Cortex of kidney (tissue), 1 donor: ENCODE results near the gene ARHGEF10L.
"Not testable (repeated sequence)": the region's sequence is repeated elsewhere in the genome, so short reads cannot be mapped to it uniquely, and the experiment has no call there.

Experiments
- DNase-seq: peaks from one replicate; lab custom pipeline; 2025; lab: John Stamatoyannopoulos, UW

ARHGEF10L gene, protein sequence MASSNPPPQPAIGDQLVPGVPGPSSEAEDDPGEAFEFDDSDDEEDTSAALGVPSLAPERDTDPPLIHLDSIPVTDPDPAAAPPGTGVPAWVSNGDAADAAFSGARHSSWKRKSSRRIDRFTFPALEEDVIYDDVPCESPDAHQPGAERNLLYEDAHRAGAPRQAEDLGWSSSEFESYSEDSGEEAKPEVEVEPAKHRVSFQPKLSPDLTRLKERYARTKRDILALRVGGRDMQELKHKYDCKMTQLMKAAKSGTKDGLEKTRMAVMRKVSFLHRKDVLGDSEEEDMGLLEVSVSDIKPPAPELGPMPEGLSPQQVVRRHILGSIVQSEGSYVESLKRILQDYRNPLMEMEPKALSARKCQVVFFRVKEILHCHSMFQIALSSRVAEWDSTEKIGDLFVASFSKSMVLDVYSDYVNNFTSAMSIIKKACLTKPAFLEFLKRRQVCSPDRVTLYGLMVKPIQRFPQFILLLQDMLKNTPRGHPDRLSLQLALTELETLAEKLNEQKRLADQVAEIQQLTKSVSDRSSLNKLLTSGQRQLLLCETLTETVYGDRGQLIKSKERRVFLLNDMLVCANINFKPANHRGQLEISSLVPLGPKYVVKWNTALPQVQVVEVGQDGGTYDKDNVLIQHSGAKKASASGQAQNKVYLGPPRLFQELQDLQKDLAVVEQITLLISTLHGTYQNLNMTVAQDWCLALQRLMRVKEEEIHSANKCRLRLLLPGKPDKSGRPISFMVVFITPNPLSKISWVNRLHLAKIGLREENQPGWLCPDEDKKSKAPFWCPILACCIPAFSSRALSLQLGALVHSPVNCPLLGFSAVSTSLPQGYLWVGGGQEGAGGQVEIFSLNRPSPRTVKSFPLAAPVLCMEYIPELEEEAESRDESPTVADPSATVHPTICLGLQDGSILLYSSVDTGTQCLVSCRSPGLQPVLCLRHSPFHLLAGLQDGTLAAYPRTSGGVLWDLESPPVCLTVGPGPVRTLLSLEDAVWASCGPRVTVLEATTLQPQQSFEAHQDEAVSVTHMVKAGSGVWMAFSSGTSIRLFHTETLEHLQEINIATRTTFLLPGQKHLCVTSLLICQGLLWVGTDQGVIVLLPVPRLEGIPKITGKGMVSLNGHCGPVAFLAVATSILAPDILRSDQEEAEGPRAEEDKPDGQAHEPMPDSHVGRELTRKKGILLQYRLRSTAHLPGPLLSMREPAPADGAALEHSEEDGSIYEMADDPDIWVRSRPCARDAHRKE (N-terminal part only)

DNA sequence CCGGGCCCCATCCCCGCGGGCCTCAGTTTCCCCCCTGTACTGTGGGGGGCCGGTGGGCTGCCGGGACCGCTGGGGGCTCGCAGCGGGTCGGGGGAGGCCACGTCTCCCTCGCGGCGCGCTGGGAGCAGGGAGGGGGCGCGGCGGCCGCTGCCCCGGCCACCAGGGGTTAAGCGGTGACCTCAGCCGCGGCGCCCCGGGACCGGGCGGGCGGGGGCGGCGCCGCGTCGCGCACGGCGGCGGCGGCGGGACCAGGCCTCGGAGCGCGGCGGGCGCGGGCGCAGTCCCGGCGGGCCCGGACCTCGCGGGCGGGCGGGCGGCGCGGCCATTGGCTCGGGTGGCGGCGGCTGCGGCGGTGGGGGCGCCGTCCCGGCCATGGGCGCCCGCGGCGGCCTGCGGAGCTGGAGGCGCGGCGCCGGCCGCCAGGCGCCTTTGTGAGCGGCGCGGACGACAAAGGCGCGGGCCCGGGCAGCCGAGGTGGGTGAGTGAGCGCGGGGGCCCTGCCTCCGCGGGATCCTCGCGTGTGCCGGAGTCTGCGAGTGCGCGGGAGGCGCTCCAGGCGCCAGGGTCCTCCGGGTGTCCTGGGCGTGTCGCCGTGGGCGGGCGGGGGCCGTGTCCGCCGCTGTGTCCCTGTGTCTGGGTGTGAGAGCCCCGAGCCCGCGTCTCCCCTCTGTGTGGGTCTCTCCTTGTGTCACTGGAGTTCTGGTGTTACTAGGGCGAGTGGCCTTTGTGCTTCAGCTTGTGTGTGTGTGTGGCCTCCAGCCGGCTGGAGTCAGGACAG, at the start of gene ARHGEF10L:
TSS of gene ARHGEF10L (plus strand) at position 222 of the 778 bp plus-strand sequence. CDS start 40,898 bp downstream, outside the sequence.
- no peak for DNase-seq

DNA sequence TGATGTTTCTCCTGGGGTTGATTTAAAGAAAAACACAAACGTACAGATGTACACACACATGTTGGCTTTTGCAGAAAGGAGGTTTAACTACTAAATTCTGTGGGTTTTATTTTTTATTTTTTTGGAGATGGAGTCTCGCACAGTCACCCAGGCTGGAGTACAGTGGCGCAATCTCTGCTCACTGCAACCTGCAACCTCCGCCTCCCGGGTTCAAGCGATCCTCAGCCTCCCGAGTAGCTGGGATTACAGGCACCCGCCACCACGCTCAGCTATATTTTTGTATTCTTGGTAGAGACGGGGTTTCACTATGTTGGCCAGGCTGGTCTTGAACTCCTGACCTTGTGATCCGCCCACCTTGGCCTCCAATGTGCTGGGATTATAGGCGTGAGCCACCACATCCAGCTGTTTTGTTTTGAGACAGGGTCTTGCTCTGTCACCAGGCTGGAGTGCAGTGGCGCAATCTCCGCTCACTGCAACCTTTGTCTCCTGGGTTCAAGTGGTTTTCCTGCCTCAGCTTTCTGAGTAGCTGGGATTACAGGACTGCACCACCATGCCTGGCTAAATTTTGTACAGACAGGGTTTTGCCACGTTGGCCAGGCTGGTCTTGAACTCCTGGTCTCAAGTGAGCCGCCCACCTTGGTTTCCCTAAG, 49.6 kb upstream of the ARHGEF10L start:
- not testable (repeated sequence) for DNase-seq

DNA sequence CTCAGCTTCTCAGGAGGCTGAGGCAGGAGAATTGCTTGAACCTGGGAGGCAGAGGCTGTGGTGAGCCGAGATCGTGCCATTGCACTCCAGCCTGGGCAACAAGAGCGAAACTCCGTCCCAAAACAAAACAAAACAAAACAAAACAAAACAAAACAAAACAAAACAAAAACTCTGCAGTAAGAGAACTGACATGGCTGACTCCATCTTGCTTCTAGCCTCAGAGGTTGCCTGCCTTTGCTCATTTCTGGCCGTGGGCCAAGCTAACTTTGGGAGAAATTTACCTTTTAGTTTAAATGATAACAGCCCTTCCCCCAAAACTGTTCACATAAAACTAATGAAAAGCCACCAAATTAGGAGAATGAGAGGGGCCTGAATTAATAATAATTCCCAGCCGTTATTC, 48.8 kb upstream of the ARHGEF10L start:
- not testable (repeated sequence) for DNase-seq

DNA sequence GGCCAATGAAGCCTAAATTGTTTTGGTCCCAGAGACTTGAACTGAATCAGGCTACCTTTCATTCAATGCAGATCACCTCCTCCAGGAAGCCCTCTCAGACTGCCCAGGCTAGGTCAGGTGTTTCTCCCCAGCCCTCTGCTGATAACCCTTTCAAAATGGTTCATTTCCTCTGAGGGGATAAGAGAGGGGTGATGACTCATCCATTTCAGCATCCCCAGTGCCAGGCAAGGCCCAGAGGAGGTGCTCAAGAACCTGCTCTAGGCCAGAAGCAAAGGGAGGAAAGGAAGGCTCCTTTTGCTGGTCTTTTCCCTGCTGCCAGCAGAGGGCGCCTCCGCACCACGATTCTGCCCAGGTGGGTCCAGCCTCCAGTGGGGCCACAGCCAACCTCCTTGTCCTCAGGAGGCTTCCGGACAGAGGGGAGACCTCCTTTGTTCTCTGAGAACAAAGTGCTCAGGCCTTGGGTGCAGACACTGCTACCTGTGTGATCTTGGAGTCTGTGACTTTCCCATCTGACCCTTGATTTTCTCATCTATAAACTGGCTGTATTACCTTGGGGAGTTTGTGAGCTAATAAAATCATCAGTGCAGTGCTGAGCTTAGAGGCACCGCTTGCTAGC, 45.3 kb upstream of the ARHGEF10L start:
- DNase-seq = no peak

DNA sequence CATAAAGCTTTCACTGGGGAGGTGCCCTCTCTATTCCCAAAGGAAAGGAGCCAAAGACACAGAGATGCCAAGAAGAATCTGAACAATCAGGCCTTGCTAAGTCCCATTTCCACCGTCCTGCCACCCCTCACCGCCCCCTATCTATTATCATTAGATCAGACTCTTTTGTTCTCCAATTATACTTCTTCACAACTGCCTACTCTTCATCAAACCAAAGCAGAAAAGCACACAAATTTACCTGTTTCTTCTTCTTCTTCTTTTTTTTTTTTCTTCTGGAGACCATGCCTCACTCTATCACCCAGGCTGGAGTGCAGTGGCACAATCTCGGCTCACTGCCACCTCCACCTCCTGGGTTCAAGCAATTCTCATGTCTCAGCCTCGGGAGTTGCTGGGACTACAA, 43.1 kb upstream of the ARHGEF10L start:
- DNase-seq = no peak

DNA sequence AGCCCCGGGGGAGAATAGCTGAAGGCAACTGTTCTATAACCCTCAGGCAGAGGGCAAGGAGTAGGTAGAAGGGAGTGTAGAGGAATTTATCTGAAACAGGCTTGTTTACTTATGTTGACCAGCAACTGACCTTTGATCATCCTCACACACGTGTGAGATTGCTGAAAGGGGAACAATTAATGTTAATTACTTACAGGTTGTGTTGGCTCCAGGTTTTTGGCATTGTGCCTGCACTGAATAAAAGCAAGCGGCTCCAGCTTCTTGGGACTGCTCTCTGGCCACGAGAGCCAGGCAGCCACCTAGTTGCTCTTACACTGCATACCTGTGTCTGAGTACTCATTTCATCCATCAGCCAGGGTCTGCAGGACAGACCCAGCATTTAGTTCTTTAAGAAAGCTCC, 41.3 kb upstream of the ARHGEF10L start:
- no peak for DNase-seq

DNA sequence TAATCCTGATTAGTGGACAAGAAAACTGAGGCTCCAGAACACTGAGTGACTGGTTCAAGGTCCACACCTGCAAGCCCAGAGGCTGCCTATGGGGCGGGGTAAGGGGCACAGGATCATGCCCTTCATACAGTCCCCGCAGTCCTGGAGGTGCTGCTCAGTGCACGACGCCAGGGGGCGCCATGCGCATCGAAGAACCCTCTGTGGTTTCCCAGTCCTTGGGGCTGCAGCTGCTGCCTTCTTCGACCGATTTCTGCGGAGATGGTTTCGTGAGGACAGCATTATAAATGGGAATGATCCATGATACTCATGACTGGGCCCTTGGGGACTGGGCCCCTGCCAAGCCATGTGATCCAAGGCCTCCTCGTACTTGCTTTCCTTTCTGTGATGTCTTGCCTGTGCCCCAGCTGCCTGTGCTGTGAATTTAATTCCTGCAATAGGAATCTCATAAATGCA, 37.1 kb upstream of the ARHGEF10L start:
- no peak for DNase-seq

DNA sequence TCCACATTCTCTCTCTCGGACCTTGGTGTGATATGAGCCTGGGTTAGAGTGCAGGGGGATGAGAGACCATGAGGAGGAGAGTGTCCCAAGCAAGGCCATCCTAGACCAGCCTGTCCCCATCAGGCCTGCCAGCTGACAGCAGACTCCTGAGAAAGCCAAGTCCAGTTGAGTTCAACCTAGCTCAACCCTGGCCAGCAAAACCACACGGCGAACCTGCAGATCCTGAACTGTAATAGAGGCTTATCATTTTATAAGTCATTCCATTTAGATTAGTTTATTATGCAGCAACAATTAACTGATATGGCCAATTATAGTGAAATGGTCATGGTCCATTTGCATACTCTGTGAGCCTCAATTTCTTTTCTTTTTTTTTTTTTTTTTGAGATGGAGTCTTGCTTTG, 36.4 kb upstream of the ARHGEF10L start:
- DNase-seq = no peak

DNA sequence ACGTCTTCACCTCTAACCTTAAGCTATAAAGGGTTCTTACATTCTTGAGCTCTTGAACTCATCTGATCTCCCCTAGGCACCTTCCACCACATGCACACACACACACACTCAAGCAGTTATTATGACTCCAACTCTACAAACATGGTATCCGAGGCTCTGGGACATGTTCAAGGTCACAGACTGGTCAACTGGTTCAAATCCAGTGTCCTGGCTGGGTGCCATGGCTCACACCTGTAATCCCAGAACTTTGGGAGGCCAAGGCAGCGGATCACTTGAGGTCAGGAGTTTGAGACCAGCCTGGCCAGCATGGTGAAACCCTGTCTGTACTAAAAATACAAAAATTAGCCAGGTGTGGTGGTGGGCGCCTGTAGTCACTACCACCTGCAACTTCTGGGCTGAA, 32.3 kb upstream of the ARHGEF10L start:
- not testable (repeated sequence) for DNase-seq

DNA sequence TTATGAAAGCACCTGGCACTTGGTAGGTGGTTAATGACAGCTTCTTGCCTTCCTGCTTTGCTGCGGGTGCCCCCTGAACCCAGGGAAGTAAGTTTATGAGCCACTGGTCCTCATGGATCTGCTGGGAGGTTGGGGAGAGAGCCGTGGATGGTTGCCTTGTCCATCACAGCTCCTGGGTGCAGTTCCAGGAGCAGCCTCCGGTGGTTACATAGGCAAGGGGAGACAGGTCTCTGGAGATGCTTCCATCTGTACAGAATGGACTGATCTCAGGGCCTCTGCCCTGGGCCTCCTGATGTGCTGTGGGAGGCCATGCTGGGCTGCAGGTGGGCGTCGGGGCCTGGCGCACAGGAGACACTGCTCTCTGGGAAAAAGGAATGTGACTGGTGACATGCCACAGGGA, 31.6 kb upstream of the ARHGEF10L start:
- DNase-seq = no peak

DNA sequence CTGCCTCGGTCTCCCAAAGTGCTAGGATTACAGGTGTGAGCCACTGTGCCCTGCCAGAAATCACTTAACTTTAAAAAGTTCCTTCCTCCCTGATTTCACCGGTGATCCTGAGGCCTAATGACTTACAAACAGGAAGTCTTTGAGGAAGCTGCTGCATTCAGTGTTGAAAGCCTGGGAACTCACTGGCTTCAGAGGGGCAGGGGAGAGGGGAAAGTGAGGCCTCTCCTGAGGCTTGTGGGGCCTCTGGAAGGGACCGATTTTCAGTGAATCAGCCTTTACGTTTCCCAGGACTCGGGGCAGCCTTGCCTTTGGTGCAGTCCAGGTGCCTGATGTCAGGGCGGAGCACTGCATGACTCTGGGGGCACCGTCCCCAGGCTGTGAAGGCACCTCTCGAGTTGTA, 30.1 kb upstream of the ARHGEF10L start:
- DNase-seq = no peak

DNA sequence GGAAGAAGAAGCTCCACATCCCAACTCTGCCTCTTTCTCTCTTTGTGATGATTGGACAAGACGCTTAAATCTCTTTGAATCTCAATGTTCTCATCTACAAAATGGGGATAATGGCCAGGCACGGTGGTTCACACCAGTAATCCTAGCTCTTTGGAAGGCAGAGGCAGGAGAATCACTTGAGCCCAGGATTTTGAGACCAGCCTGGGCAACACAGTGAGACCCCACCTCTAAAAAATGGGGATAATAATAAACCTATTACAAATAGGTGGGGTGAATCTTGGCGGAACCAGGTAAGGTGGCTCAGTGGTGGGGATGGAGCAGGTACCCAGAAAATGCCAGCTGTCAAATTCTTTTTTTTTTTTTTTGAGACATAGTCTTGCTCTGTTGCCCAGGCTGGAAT, 29.4 kb upstream of the ARHGEF10L start:
- no peak for DNase-seq

DNA sequence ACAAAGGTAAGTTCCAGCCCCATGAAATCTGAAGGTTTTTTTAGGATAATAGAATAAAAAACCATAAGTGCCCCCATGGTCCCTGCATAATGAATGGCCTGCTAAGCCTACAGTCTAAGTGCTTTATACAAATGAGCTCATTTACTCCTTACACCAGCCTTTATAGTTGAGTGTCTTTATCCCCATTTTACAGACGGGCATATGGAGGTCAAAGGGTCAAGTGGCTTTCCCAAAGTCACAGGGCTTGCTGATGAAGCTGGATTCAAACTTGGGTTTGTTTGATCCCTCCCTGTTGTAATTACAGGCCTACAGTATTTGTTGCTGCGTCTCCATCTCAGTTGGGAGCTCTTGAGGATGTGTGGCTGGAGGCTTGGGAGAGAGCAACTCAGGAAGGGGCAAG, 28.3 kb upstream of the ARHGEF10L start:
- no peak for DNase-seq

DNA sequence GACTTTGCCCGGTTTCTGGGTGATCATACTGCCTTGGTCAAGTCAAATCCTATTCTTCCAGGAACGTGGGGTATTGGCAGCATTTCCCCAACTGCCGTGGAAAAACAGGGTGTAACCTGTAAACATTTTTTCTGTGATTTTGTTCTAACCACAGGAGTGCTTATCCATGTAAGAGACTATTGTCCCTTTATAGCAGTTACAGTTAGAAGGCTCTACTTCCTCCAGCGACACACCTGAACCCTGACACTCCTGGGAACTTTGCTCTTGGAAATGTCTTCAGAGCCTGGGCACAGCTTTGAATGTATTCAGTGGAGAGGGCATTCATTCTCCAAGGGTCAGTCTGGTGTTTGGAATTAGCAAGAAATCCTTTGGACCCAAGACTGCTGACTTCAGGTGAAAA, 26.4 kb upstream of the ARHGEF10L start:
- DNase-seq = no peak

DNA sequence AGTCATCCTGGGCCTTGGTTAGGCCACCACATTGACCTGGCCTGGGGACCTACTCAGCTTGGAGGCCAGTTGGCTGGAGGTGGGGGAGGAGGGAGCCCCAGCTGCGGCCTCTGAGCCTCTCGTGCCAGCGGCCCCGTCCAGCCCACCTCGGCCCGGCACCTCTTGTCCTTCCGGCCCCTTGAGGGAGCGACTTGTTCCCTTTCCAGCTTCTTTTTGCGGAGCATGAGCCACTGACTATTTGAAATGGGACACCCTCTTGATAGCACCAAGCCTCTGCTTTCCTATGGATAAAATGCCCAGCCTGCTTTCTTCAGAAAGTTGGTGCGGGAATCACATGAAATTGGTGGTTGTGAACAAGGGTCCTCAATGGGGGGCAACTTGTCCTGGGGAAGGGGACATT, 24.7 kb upstream of the ARHGEF10L start:
- no peak for DNase-seq

DNA sequence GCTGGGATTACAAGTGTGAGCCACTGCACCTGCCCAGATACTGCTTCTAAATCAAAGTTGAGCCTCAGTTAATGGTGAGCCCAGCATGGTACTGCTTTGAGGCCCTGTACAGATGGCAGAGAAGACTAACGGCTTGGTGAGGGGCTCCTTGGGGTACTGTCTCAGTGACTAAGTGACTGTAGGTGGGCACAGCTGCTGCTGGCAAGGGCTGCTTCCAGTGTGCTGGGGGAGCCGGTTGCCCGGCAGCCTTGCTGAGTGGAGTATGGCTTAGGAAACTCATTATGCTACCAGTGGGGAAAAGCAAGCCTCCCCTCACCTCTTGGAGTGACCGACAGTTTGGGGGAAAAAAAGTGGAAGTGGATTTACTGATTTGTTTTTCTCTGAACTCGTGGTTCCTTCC, 23.6 kb upstream of the ARHGEF10L start:
- no peak for DNase-seq

DNA sequence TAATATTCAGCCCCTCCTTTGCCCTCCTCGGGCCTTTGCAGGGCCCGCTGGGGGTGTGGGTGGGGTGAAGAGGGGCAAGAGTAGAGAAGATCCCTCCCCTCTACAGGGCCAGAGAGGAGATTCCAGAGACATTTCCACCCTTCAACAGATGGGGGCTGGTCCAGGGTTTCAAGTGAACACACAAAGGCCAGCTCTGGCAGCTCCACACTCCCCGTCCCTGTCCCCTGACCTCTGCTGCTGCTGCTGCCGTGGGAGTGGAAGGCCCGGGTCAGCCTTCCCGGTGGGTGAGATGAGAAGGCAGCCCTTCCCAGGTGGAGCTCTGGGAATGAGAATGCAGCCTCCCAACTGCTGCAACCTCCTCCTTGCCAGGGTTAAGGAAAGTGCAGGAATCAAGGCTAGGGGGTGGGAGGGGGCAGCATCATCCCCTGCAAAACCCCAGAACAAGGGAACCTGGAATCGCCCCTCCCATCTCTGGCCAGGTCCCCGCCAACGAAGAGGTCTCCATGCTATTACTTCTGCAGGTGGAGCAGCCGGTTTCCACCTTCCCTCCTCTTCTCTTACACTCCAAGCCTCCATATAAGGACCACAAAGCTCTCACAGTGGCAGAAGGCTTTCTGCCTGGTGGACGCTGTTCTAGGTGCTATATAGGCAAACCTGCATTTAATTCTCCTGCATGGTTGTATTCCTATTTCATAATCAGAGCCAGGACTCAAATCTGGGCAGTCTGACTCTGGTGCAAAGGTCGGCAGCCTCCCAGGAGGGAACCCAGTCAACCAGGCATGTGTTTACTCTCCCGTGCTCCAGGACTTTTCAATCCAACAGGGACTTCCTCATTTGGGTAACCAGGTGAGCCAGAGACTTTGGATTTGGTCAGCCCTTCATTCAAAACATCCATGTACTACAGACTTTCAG, 22.9 kb upstream of the ARHGEF10L start:
- no peak for DNase-seq

DNA sequence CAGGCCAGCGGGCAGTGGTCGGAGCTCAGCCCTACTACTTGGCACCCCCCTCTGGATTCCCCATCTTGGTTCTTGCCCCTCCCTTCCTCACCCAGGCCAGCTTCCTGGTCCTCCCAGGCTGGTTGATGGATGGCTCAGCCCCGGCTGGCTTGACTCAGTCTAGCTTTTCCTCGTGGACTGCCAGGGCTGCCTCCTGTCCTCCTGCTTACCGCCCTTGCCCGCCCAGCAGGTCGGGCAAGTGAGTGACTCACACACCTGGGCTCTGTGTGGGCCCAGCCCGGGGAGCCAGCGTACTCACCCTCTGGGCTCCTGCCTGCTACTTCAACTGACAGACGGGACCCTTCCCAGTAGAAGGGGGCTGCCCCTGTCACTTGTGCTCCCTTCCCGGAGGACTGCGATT, 19.5 kb upstream of the ARHGEF10L start:
- no peak for DNase-seq
